ENCODE data around the gene ERBB4. TPM values are rescaled to one million over a fixed set of nuclear protein-coding genes. Genes with fewer than 3 reads are reported as not detected.

ERBB4 gene
- total RNA-seq, 1 donor from 2014 or later, result 1.2 TPM

DNA sequence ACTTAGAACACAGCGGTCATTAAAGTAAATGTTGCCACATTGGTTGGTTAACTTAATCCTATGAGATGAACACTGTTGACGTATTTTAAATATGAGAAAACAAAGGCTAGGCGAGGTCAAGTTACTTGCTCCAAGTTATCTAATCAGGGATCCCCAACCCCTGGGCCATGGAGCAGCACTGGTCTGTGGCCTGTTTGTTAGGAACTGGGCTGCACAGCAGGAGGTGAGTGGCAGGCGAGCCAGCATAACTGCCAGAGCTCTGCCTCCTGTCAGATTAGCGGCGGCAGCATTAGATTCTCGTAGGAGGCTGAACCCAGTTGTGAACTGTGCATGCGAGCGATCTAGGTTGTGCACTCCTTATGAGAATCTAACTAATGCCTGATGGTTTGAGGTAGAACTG is 1103.3 kb downstream of the ERBB4 start:
- Mint-ChIP-seq H3K27ac (ENCODE audit: unreplicated experiment) (no peak overlapping the region), H3K9me3 (ENCODE audit: unreplicated experiment) (no peaks in the 10 kb centered on the region), H3K36me3 (ENCODE audit: low read depth, unreplicated experiment) (no peaks in the 10 kb centered on the region), H3K27me3 (ENCODE audit: low read depth, unreplicated experiment) (no peaks in the 10 kb centered on the region), H3K4me3 (ENCODE audit: unreplicated experiment) (no peak overlapping the region), H3K4me1 (ENCODE audit: low read depth, unreplicated experiment) (peaks cover 1% of the 10 kb centered on the region)
- Histone ChIP-seq H3K79me2 (ENCODE audit: insufficient read depth, low read length) (no peaks in the 10 kb centered on the region), H3K4me2 (ENCODE audit: low read length) (no peak overlapping the region), H3K4me3 (ENCODE audit: insufficient read depth, low read depth, low read length) (no peak overlapping the region), H3K27ac (ENCODE audit: low read depth, low read length) (no peak overlapping the region), H2AFZ (ENCODE audit: low read depth, low read length) (no peak overlapping the region), H3K9ac (ENCODE audit: low read length) (no peak overlapping the region), H3K36me3 (ENCODE audit: insufficient read depth, low read length) (no peaks in the 10 kb centered on the region), H4K20me1 (ENCODE audit: insufficient read depth, low read length) (no peaks in the 10 kb centered on the region), H3K9me3 (ENCODE audit: insufficient read depth, low read depth, low read length) (no peaks in the 10 kb centered on the region), H3K4me1 (ENCODE audit: insufficient read depth, low read length) (no peaks in the 10 kb centered on the region), H3K27me3 (ENCODE audit: insufficient read depth, low read length) (no peaks in the 10 kb centered on the region)
- FAIRE-seq (no peak), DNase-seq (ENCODE audit: low read depth) (no peak)
- TF ChIP-seq, protein P1, sequence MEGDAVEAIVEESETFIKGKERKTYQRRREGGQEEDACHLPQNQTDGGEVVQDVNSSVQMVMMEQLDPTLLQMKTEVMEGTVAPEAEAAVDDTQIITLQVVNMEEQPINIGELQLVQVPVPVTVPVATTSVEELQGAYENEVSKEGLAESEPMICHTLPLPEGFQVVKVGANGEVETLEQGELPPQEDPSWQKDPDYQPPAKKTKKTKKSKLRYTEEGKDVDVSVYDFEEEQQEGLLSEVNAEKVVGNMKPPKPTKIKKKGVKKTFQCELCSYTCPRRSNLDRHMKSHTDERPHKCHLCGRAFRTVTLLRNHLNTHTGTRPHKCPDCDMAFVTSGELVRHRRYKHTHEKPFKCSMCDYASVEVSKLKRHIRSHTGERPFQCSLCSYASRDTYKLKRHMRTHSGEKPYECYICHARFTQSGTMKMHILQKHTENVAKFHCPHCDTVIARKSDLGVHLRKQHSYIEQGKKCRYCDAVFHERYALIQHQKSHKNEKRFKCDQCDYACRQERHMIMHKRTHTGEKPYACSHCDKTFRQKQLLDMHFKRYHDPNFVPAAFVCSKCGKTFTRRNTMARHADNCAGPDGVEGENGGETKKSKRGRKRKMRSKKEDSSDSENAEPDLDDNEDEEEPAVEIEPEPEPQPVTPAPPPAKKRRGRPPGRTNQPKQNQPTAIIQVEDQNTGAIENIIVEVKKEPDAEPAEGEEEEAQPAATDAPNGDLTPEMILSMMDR (IDR thresholded peaks at IDR 0.05; ENCODE audit: insufficient read depth, low read depth, low read length), result no peak
- TF ChIP-seq EZH2 (IDR thresholded peaks at IDR 0.05; ENCODE audit: insufficient read depth, low read length), result no peak

DNA sequence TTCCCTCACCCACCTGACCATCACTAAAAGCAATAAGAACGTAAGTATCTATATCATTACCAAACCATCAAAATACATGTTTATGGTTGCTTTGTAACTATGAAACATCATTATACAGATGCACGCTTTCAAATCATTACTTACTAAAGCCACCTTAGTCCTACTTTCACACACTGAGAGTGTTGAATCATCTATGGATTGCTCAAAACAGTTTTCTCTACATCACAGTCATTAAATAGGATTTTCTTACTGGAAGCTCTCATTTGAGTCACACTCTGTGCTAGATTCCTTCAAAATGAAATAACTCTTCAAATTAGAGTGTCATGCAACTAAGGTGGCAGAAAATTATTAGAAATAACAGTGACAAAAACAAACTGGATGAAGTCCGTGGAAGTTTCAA is 1103.8 kb downstream of the ERBB4 start:
- H3K9me3 Mint-ChIP-seq (ENCODE audit: unreplicated experiment), result no peaks in the 10 kb centered on the region
- no peak for DNase-seq (ENCODE audit: low read depth)
- H3K27me3 ChIP-seq (ENCODE audit: insufficient read depth, low read length), result no peaks in the 10 kb centered on the region
- H3K4me1 ChIP-seq (ENCODE audit: insufficient read depth, low read length), result no peaks in the 10 kb centered on the region
- no peaks in the 10 kb centered on the region for H4K20me1 ChIP-seq (ENCODE audit: insufficient read depth, low read length)
- H2AFZ ChIP-seq (ENCODE audit: low read depth, low read length), result no peak overlapping the region
- no peaks in the 10 kb centered on the region for H3K79me2 ChIP-seq (ENCODE audit: insufficient read depth, low read length)
- no peaks in the 10 kb centered on the region for H3K9me3 ChIP-seq (ENCODE audit: insufficient read depth, low read depth, low read length)
- no peak overlapping the region for H3K9ac ChIP-seq (ENCODE audit: low read length)
- no peak overlapping the region for H3K27ac ChIP-seq (ENCODE audit: low read depth, low read length)
- no peaks in the 10 kb centered on the region for H3K36me3 Mint-ChIP-seq (ENCODE audit: low read depth, unreplicated experiment)
- peaks cover 1% of the 10 kb centered on the region for H3K4me1 Mint-ChIP-seq (ENCODE audit: low read depth, unreplicated experiment)
- no peaks in the 10 kb centered on the region for H3K27me3 Mint-ChIP-seq (ENCODE audit: low read depth, unreplicated experiment)
- TF ChIP-seq EZH2 (IDR thresholded peaks at IDR 0.05; ENCODE audit: insufficient read depth, low read length), result no peak
- TF ChIP-seq, protein P1 (IDR thresholded peaks at IDR 0.05; ENCODE audit: insufficient read depth, low read depth, low read length), result no peak
- no peak overlapping the region for H3K4me3 Mint-ChIP-seq (ENCODE audit: unreplicated experiment)
- FAIRE-seq, result no peak
- H3K27ac Mint-ChIP-seq (ENCODE audit: unreplicated experiment), result no peak overlapping the region
- no peak overlapping the region for H3K4me2 ChIP-seq (ENCODE audit: low read length)
- H3K36me3 ChIP-seq (ENCODE audit: insufficient read depth, low read length), result no peaks in the 10 kb centered on the region
- H3K4me3 ChIP-seq (ENCODE audit: insufficient read depth, low read depth, low read length), result no peak overlapping the region

DNA sequence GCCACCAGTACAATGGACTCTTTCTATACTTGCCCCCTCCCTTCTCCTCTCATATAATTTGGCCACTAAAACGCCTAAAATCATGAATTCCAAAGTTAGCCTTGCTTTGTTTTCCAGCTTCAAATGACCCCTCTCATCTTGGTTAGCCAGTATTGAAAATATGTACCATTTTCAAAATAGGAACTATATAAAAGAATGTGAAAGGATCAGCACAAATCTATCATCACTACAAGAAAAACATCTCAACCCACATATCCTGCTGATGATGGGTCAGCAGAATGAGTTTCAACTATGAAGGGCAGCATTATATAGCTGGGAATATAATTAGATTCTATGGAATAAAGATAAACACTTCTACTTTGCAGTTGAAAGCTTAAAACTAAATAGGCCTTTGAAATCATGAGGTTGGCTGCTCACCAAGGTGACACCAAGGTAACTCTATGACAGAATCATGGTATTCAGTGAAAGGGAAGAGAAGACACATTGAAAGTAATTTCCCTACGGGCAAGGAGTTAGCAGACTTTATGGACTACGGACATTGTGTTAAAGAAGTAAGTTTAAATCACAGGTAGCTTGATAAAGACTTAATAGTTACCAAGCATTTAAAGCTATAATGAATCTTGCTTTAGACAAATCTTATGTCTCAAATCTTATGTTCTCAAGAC is 1109.2 kb downstream of the ERBB4 start:
- Mint-ChIP-seq H3K27ac (ENCODE audit: unreplicated experiment) (no peak overlapping the region), H3K4me1 (ENCODE audit: low read depth, unreplicated experiment) (no peaks in the 10 kb centered on the region), H3K9me3 (ENCODE audit: unreplicated experiment) (no peaks in the 10 kb centered on the region), H3K36me3 (ENCODE audit: low read depth, unreplicated experiment) (no peaks in the 10 kb centered on the region), H3K4me3 (ENCODE audit: unreplicated experiment) (no peak overlapping the region), H3K27me3 (ENCODE audit: low read depth, unreplicated experiment) (no peaks in the 10 kb centered on the region)
- no peaks in the 10 kb centered on the region for H4K20me1 ChIP-seq (ENCODE audit: insufficient read depth, low read length)
- DNase-seq (ENCODE audit: low read depth), result no peak
- no peaks in the 10 kb centered on the region for H3K9me3 ChIP-seq (ENCODE audit: insufficient read depth, low read depth, low read length)
- no peaks in the 10 kb centered on the region for H3K4me1 ChIP-seq (ENCODE audit: insufficient read depth, low read length)
- H3K36me3 ChIP-seq (ENCODE audit: insufficient read depth, low read length), result no peaks in the 10 kb centered on the region
- no peak for FAIRE-seq
- TF ChIP-seq, protein P1 (IDR thresholded peaks at IDR 0.05; ENCODE audit: insufficient read depth, low read depth, low read length), result no peak
- no peak for TF ChIP-seq EZH2 (IDR thresholded peaks at IDR 0.05; ENCODE audit: insufficient read depth, low read length)
- no peak overlapping the region for H3K4me2 ChIP-seq (ENCODE audit: low read length)
- H3K27me3 ChIP-seq (ENCODE audit: insufficient read depth, low read length), result no peaks in the 10 kb centered on the region
- H2AFZ ChIP-seq (ENCODE audit: low read depth, low read length), result no peak overlapping the region
- no peak overlapping the region for H3K4me3 ChIP-seq (ENCODE audit: insufficient read depth, low read depth, low read length)
- H3K79me2 ChIP-seq (ENCODE audit: insufficient read depth, low read length), result no peaks in the 10 kb centered on the region
- H3K9ac ChIP-seq (ENCODE audit: low read length), result no peak overlapping the region
- no peak overlapping the region for H3K27ac ChIP-seq (ENCODE audit: low read depth, low read length)

Data from astrocyte (in vitro differentiated cells and primary cell).